Right lobe of liver (tissue), 4 donors: ENCODE results near the gene MTHFR.

ENCODE experiments used
- CTCF ChIP-seq, 4 donors: fragments of 200-600 bp in 3 of 4; fragments of 450-650 bp in 1 of 4; IDR thresholded peaks; one replicate each; pipeline versions ENCODE4 v1.5.1 to v1.8.0; 2016 to 2022; ENCODE audit warnings: antibody characterized with exemption in 4 of 4, mild to moderate bottlenecking in 2 of 4
- POLR2A ChIP-seq: fragments of 450-650 bp; IDR thresholded peaks from one replicate; pipeline ENCODE4 v1.6.1; 2017; ENCODE audit warnings: antibody characterized with exemption, mild to moderate bottlenecking
- donor health status: DM: no; HTN: no; CAD: no.
- donor health status: DM: no; HTN: no; CAD: no.
- donor health status: DM: no; HTN: yes; CAD: no.

- no peak for TF ChIP-seq CTCF (IDR thresholded peaks at IDR 0.05)
- TF ChIP-seq POLR2A, result no peak
Observed at GRCh38 chr1:11793819-11794218, 11.9 kb downstream of the MTHFR start.
